ENCODE measurements around the gene CSTA.

DNA sequence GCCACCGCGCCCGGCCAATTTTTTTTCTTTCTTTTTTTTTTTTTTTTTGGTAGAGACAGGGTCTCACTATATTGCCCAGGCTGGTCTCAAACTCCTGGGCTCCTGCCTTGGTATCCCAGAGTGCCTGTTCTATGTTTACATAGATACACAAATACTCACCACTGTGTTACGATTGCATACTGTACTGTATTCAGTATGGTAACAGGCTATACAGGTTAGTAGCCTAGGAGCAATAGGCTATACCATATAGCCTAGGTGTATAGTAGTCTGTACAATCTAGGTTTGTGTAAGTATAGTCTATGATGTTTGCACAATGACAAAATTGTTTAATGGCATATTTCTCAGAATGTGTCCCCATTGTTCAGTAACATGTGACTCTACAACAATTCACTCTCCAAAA is 26.6 kb downstream of the CSTA start:
- TF ChIP-seq POLR2A (IDR thresholded peaks at IDR 0.05) (no peak), CTCF (IDR thresholded peaks at IDR 0.05 in 8 of 11, conservative IDR thresholded peaks at IDR 0.05 in 3 of 11) (no peak)

All from spleen (tissue), 7 donors.